Measurements from ENCODE around the gene CIZ1.

CIZ1 gene

DNA sequence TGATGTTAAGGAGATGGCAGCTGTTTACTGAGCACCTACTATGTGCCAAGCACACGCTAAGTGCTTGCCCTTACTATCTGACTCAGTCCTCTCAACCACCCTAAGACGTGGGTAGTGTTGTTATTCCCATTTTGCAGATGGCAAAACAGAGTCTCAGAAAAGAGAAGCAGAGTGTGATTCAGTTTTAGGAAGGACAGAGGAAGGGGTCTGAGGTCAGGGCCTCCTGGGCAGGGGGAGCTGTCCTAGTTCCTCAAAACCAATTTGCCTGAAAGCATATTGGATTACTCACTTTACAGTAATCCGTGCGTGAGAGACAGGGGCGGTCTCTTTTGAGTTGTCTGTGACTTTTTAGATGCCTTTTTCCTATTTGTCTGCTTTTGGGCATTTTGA, 35.0 kb upstream of the CIZ1 start:
- H3K27ac ChIP-seq, result no peak overlapping the region
- H3K9me3 ChIP-seq, result no peaks in the 10 kb centered on the region
- no peaks in the 10 kb centered on the region for H3K27me3 ChIP-seq
- H3K4me1 ChIP-seq, result no peaks in the 10 kb centered on the region
- TF ChIP-seq, protein P1, sequence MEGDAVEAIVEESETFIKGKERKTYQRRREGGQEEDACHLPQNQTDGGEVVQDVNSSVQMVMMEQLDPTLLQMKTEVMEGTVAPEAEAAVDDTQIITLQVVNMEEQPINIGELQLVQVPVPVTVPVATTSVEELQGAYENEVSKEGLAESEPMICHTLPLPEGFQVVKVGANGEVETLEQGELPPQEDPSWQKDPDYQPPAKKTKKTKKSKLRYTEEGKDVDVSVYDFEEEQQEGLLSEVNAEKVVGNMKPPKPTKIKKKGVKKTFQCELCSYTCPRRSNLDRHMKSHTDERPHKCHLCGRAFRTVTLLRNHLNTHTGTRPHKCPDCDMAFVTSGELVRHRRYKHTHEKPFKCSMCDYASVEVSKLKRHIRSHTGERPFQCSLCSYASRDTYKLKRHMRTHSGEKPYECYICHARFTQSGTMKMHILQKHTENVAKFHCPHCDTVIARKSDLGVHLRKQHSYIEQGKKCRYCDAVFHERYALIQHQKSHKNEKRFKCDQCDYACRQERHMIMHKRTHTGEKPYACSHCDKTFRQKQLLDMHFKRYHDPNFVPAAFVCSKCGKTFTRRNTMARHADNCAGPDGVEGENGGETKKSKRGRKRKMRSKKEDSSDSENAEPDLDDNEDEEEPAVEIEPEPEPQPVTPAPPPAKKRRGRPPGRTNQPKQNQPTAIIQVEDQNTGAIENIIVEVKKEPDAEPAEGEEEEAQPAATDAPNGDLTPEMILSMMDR (IDR thresholded peaks at IDR 0.05), result no peak
- DNase-seq, result no peak
- no peaks in the 10 kb centered on the region for H3K36me3 ChIP-seq
- intact Hi-C loops (cut with DNase I; ENCODE audit: low total_unique reads), result no loop called here
- no peak overlapping the region for H3K4me3 ChIP-seq

DNA sequence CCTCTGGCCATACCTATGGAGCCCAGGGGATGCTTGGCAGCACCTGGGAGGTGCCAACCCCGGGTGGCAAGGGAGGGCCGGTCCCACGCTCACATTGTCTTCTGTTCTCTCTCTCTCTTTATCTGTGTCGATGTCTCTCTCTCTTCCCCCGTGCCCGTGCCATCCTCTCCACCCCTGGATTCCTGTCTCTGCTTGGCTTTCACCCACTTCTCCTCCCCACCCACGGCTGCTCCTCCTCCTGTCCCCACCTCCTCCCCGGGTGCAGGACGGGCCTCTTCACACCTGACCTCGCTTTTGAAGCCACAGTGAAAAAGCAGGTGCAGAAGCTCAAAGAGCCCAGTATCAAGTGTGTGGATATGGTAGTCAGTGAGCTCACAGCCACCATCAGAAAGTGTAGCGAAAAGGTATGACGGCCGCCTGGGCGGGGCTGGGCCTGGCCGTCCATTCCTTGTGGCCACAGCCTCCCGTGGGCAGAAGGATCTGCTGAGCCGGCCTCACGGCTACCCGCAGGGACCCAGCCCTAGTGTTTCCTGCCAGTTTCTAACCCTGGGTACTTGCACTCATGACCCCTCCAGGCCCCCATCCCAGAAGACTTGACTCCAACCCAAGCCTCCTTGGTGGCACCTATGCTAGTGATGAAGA, 34.5 kb upstream of the CIZ1 start:
- Histone ChIP-seq H3K36me3 (no peaks in the 10 kb centered on the region), H3K9me3 (no peaks in the 10 kb centered on the region), H3K27me3 (no peaks in the 10 kb centered on the region), H3K27ac (no peak overlapping the region), H3K4me3 (no peak overlapping the region), H3K4me1 (no peaks in the 10 kb centered on the region)
- intact Hi-C loops (cut with DNase I; ENCODE audit: low total_unique reads), result no loop called here
- TF ChIP-seq, protein P1 (IDR thresholded peaks at IDR 0.05), result no peak
- no peak for DNase-seq

DNA sequence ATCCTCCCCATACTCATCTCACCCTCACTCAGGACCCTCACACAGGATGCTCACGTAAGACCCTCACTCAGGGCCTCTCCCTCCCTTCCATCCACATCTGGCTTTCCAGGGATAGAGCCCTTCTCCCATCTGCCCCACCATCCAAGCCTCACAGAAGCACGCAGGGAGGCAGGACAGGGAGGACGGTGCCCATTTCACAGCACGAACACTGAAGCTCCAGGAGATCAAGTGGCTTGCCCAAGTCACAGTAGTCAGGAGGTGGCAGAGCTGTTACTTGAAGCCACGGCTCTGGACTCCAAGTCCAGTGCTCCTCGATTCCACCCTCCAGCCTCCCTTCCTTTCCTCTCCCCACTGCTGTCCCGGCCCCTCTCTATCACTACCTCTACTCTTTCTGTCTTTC, 33.5 kb upstream of the CIZ1 start:
- Histone ChIP-seq H3K4me3 (no peak overlapping the region), H3K4me1 (no peaks in the 10 kb centered on the region), H3K36me3 (no peaks in the 10 kb centered on the region), H3K27me3 (no peaks in the 10 kb centered on the region), H3K9me3 (no peaks in the 10 kb centered on the region), H3K27ac (no peak overlapping the region)
- TF ChIP-seq, protein P1 (IDR thresholded peaks at IDR 0.05), result no peak
- intact Hi-C loops (cut with DNase I; ENCODE audit: low total_unique reads), result no loop called here
- no peak for DNase-seq

DNA sequence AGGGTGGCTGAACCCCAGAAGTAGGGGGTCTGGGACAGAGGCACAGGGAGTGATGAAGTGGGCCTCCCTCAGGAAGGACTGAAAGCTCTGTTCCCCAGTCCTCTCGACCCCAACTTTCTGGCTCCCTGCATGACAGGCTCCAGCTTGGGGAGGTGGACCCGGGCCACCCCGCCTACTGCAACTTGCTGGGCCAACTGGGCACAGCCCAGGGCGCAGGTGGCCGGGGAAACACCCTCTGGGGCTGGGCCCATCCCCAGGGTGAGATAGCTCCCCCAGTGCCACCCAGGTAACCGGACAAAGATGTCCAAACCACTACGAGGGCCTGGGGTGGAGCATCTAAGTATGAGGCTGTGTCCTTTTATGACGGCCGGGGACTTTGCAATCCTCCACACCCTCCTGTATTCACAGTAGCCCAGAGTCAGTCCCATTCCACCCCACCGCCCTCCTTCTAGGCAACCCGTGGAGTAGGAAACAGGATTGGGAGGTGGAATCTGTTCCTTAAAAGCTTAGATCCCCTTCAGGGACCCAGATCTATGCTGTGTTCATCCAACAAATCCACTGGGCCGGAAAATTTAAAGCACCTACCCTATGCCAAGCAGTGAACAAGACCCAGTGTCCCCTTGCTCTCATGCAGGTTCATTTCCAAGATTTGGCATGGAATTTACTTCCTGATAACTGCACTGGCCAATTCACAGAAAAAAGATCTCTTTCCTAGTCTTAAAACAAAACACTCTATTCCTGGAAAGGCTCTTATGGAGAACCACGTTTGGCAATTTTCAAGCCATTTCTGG, 31.7 kb upstream of the CIZ1 start:
- Histone ChIP-seq H3K27me3 (no peaks in the 10 kb centered on the region), H3K9me3 (no peaks in the 10 kb centered on the region), H3K4me1 (peaks cover 0 to 12% (median 11%) of the 10 kb centered on the region in 4 donors), H3K4me3 (no peak overlapping the region), H3K27ac (no peak overlapping the region), H3K36me3 (no peaks in the 10 kb centered on the region)
- no peak for DNase-seq
- intact Hi-C loops (cut with DNase I; ENCODE audit: low total_unique reads), result no loop called here
- TF ChIP-seq, protein P1 (IDR thresholded peaks at IDR 0.05), result no peak

DNA sequence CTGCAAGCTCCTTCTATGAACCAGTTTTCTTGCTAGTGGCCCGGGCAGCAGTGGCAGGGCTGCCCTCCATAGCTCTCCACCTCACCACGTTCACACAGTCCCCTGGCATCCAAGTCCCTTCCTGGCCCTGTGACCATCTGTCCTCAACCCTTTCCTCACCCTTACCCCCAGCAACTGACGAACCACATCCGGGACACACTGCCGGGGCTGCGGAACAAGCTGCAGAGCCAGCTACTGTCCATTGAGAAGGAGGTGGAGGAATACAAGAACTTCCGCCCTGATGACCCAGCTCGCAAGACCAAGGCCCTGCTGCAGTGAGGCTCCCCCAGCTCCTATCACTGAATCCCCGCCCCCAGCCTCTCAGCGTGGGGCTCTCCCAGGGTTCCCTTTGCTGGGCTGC, 30.7 kb upstream of the CIZ1 start:
- Histone ChIP-seq H3K4me3 (no peak overlapping the region), H3K36me3 (no peaks in the 10 kb centered on the region), H3K4me1 (peaks cover 0 to 13% (median 11%) of the 10 kb centered on the region in 4 donors), H3K9me3 (no peaks in the 10 kb centered on the region), H3K27ac (no peak overlapping the region), H3K27me3 (no peaks in the 10 kb centered on the region)
- TF ChIP-seq, protein P1 (IDR thresholded peaks at IDR 0.05), result no peak
- no peak for DNase-seq
- intact Hi-C loops (cut with DNase I; ENCODE audit: low total_unique reads), result no loop called here

Measured in tibial artery (tissue), 4 donors.